GM12892 (cell line): ENCODE results near the gene TTC39A.

ENCODE experiments used
- DNase-seq: peaks from one replicate; pipeline ENCODE4 v3.0.0; 2011; ENCODE audit not compliant: insufficient read length
- FAIRE-seq: peaks from 2 replicates; lab custom pipeline; 2011; peaks lifted over from hg19 to GRCh38; lab: Jason Lieb, UNC
- POLR2A ChIP-seq: IDR thresholded peaks from 2 replicates; pipeline ENCODE4 v1.6.1; 2011; ENCODE audit warnings: low read depth, low read length, control low read depth
- POLR2AphosphoS5 ChIP-seq: IDR thresholded peaks from 2 replicates; pipeline ENCODE4 v1.6.1; 2011; ENCODE audit warnings: low read depth, low read length, control low read depth
- TAF1 ChIP-seq: IDR thresholded peaks from 2 replicates; pipeline ENCODE4 v1.6.1; 2011; ENCODE audit warnings: low read depth, mild to moderate bottlenecking, control low read depth, low read length, borderline replicate concordance

TTC39A gene

GRCh38 chr1:51242546-51242945 is 87.8 kb downstream of the TTC39A start:
- DNase-seq (no peak), FAIRE-seq (no peak)
- TF ChIP-seq POLR2A (no peak), TAF1 (no peak), POLR2AphosphoS5 (no peak)

DNA sequence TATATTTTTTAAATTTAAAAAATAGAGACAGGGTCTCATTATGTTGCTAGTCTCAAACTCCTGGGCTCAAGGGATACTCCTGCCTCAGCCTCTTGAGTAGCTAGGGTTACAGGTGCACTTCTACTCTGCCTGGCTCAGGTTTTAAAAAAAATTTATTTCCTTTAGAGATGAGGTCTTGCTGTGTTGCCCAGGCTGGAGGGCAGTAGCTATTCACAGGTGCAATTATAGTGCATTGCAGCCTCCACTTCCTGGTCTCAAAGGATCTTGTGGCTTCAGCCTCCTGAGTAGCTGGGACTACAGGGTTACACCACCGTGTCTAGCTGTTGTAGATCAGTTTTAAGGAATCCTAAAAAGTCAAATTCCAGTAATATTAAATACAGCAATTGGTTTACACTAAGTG is 89.2 kb downstream of the TTC39A start:
- TF ChIP-seq POLR2AphosphoS5 = no peak
- TF ChIP-seq POLR2A = no peak
- no peak for TF ChIP-seq TAF1
- DNase-seq (no peak), FAIRE-seq (no peak)

- no peak for FAIRE-seq
- no peak for TF ChIP-seq TAF1
- TF ChIP-seq POLR2A = no peak
- TF ChIP-seq POLR2AphosphoS5 = no peak
- DNase-seq = no peak
These were observed 90.3 kb downstream of the TTC39A start for GRCh38 chr1:51240084-51240483.

GRCh38 chr1:51238034-51238403 is 92.3 kb downstream of the TTC39A start:
- FAIRE-seq = no peak
- TF ChIP-seq POLR2AphosphoS5 = no peak
- TF ChIP-seq POLR2A = no peak
- TF ChIP-seq TAF1 = no peak
- no peak for DNase-seq

DNA sequence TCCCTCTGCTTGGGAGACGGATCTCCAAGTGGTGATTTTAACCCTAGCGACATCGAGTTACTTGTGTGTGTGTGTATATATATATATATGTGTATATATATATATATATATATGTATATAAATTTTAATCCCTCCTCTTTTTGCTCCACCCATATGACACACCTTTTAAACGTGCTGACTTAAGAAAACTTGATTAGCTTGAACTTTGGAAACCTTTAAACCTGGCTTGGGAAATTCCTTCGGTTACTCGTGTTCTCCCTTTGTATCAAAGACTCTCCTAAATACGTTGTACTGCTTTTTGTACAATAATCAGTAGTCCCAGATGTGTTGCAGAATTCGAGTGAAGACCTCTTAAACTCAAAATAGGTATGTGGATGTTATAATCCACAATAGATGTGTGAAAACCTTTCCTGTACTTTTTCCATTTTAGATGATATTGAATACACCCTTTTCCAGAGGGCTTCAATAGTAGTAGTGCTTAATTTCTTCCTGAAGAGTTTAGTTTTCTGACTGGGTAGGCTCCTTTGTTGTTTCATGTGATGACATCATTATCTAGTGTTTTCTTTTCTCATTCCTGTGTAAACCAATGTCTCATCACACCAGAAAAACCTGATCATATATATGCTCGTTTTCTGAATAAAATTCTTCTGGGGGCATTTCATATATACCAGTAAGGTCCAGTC is 92.9 kb downstream of the TTC39A start:
- FAIRE-seq (no peak), DNase-seq (no peak)
- TF ChIP-seq POLR2A (no peak), TAF1 (no peak), POLR2AphosphoS5 (no peak)
